Panc1 (cell line): ENCODE measurements around the gene MSRB1.

ENCODE experiments used
- CTCF ChIP-seq: fragments of 450-650 bp; IDR thresholded peaks from 2 replicates; pipeline ENCODE4 v1.5.1; 2017; ENCODE audit warnings: mild to moderate bottlenecking
- POLR2AphosphoS5 ChIP-seq: IDR thresholded peaks from 2 replicates; pipeline ENCODE4 v1.6.1; 2012; ENCODE audit warnings: mild to moderate bottlenecking, low read depth, low read length, moderate library complexity

GRCh38 chr16:1965396-1966001, 22.5 kb upstream of the MSRB1 start:
- TF ChIP-seq CTCF (no peak), POLR2AphosphoS5 (no peak)
